ENCODE data around the gene ANKHD1.
"Not testable (repeated sequence)": the region's sequence is repeated elsewhere in the genome, so short reads cannot be mapped to it uniquely, and the experiment has no call there.

Gene ANKHD1

DNA sequence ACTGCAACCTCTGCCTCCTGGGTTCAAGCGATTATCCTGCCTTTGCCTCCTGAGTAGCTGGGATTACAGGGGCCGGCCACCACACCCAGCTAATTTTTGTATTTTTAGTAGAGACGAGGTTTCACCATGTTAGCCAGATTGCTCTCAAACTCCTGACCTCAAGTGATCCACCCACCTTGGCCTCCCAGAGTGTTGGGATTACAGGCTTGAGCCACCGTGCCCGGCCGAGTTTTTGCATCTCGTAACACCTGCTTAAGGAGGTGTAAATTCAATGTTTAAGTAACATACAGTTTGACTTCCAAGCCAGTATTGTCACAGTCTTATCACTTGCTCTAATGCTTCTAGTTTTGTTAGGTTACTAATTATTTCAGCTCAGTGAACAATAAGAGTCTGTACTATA is 19.7 kb downstream of the ANKHD1 start:
- CTCF ChIA-PET, result interaction anchor here (1.0 to 1.9 kb wide), 3 partner anchors 9 to 20 kb away, joined by 3 to 6 read pairs (median 4); partner anchors contain the start of gene ANKHD1
- H3K9me3 ChIP-seq (ENCODE audit: control extremely low read depth in 1 of 5, control insufficient read depth in 4 of 5, insufficient read depth in 2 of 5, low read depth in 1 of 5, low read length in 4 of 5); DNase-seq; H3K27ac ChIP-seq (ENCODE audit: insufficient read depth in 1 of 2, low read depth in 1 of 2, low read length in 2 of 2, poor library complexity in 1 of 2, severe bottlenecking in 2 of 2); POLR2A ChIA-PET; H3K36me3 ChIP-seq (ENCODE audit: control insufficient read depth in 4 of 4, insufficient read depth in 4 of 4, low read length in 3 of 4); H3K27me3 ChIP-seq (replicated peaks in 2 of 5; ENCODE audit: control insufficient read depth in 4 of 5, insufficient read depth in 5 of 5, low read length in 4 of 5); H3K4me3 ChIP-seq (ENCODE audit: control insufficient read depth in 1 of 7, extremely low read depth in 1 of 7, insufficient read depth in 4 of 7, low read depth in 2 of 7, low read length in 6 of 7): not testable (repeated sequence)
- peaks cover 0 to 12% (median 5%) of the 10 kb centered on the region in 4 experiments for H3K4me1 ChIP-seq (ENCODE audit: control extremely low read depth in 1 of 4, control insufficient read depth in 4 of 4, insufficient read depth in 4 of 4, low read length in 3 of 4)
- WGBS (ENCODE audit: insufficient coverage), result 100% methylated on average over 3 of the region's 7 CpGs

DNA sequence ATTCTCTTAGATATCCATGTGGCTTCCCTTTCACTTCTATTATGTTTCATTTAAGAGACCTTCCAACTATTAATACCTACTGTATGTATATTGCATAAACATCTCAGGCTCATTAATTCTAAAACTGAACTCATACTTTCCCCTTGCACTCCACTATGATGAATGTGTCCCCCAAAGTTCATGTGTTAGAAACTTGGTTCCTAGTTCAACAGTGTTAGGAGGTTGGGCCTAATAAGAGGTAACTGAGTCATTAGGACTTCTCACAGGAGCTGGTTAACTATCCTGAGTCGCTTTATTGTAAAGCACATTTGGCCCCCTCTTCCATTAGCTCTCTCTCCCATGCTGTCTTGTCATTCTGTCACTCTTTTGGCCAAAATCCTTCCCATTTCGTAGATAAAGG is 22.0 kb downstream of the ANKHD1 start:
- CTCF ChIA-PET, result interaction anchor here (0.7 to 1.0 kb wide), 2 partner anchors 16 to 124 kb away, joined by 3 read pairs; partner anchors contain the start of gene EIF4EBP3
- DNase-seq, result no peak
- 94% methylated on average over 2 of the region's 2 CpGs for WGBS (ENCODE audit: insufficient coverage)
- Histone ChIP-seq H3K27me3 (replicated peaks in 2 of 5; ENCODE audit: control insufficient read depth in 4 of 5, insufficient read depth in 5 of 5, low read length in 4 of 5) (no peaks in the 10 kb centered on the region), H3K9me3 (ENCODE audit: control extremely low read depth in 1 of 5, control insufficient read depth in 4 of 5, insufficient read depth in 2 of 5, low read depth in 1 of 5, low read length in 4 of 5) (no peaks in the 10 kb centered on the region), H3K4me3 (ENCODE audit: control insufficient read depth in 1 of 7, extremely low read depth in 1 of 7, insufficient read depth in 4 of 7, low read depth in 2 of 7, low read length in 6 of 7) (no peak overlapping the region), H3K4me1 (ENCODE audit: control extremely low read depth in 1 of 4, control insufficient read depth in 4 of 4, insufficient read depth in 4 of 4, low read length in 3 of 4) (peaks cover 0 to 12% (median 5%) of the 10 kb centered on the region in 4 experiments), H3K36me3 (ENCODE audit: control insufficient read depth in 4 of 4, insufficient read depth in 4 of 4, low read length in 3 of 4) (peaks cover 0 to 4% (median 2%) of the 10 kb centered on the region in 4 experiments), H3K27ac (ENCODE audit: insufficient read depth in 1 of 2, low read depth in 1 of 2, low read length in 2 of 2, poor library complexity in 1 of 2, severe bottlenecking in 2 of 2) (no peak overlapping the region)
- POLR2A ChIA-PET, result no interaction called here

DNA sequence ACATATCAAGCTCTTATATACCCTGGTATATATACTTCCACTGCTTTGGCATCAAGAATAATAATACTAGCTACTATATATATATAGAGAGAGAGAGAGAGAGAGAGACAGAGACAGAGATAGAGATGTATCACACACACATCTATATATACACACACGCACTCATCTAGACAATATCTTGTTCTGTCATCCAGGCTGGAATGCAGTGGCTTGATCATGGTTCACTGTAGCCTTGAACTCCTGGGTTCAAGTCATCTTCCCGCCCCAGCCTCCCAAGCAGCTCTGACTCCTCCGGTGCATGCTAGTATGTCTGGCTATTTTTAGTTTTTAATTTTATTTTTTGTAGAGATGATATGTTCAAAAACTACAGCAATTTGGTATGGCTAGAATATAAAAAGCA is 22.5 kb downstream of the ANKHD1 start:
- POLR2A ChIA-PET, result no interaction called here
- no peak for DNase-seq
- Histone ChIP-seq H3K4me3 (ENCODE audit: control insufficient read depth in 1 of 7, extremely low read depth in 1 of 7, insufficient read depth in 4 of 7, low read depth in 2 of 7, low read length in 6 of 7) (no peak overlapping the region), H3K9me3 (ENCODE audit: control extremely low read depth in 1 of 5, control insufficient read depth in 4 of 5, insufficient read depth in 2 of 5, low read depth in 1 of 5, low read length in 4 of 5) (no peaks in the 10 kb centered on the region), H3K27ac (ENCODE audit: insufficient read depth in 1 of 2, low read depth in 1 of 2, low read length in 2 of 2, poor library complexity in 1 of 2, severe bottlenecking in 2 of 2) (no peak overlapping the region), H3K36me3 (ENCODE audit: control insufficient read depth in 4 of 4, insufficient read depth in 4 of 4, low read length in 3 of 4) (peaks cover 0 to 4% (median 2%) of the 10 kb centered on the region in 4 experiments), H3K4me1 (ENCODE audit: control extremely low read depth in 1 of 4, control insufficient read depth in 4 of 4, insufficient read depth in 4 of 4, low read length in 3 of 4) (peaks cover 0 to 12% (median 5%) of the 10 kb centered on the region in 4 experiments), H3K27me3 (replicated peaks in 2 of 5; ENCODE audit: control insufficient read depth in 4 of 5, insufficient read depth in 5 of 5, low read length in 4 of 5) (no peaks in the 10 kb centered on the region)
- WGBS (ENCODE audit: insufficient coverage), result 60% methylated on average over 1 of the region's 3 CpGs
- CTCF ChIA-PET, result interaction anchor here (0.7 to 1.5 kb wide), 5 partner anchors 9 to 124 kb away, joined by 3 to 5 read pairs (median 3); partner anchors contain the start of gene EIF4EBP3

DNA sequence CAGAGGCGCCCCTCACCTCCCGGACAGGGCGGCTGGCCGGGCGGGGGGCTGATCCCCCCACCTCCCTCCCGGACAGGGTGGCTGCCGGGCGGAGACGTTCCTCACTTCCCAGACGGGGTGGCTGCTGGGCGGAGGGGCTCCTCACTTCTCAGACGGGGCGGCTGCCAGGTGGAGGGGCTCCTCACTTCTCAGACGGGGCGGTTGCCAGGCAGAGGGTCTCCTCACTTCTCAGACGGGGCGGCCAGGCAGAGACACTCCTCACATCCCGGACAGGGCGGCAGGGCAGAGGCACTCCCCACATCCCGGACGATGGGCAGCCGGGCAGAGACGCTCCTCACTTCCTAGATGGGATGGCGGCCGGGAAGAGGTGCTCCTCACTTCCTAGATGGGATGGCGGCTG is 26.1 kb downstream of the ANKHD1 start:
- POLR2A ChIA-PET; H3K4me1 ChIP-seq (ENCODE audit: control extremely low read depth in 1 of 4, control insufficient read depth in 4 of 4, insufficient read depth in 4 of 4, low read length in 3 of 4); DNase-seq; H3K36me3 ChIP-seq (ENCODE audit: control insufficient read depth in 4 of 4, insufficient read depth in 4 of 4, low read length in 3 of 4); H3K9me3 ChIP-seq (ENCODE audit: control extremely low read depth in 1 of 5, control insufficient read depth in 4 of 5, insufficient read depth in 2 of 5, low read depth in 1 of 5, low read length in 4 of 5); H3K4me3 ChIP-seq (ENCODE audit: control insufficient read depth in 1 of 7, extremely low read depth in 1 of 7, insufficient read depth in 4 of 7, low read depth in 2 of 7, low read length in 6 of 7); CTCF ChIA-PET; H3K27me3 ChIP-seq (replicated peaks in 2 of 5; ENCODE audit: control insufficient read depth in 4 of 5, insufficient read depth in 5 of 5, low read length in 4 of 5); H3K27ac ChIP-seq (ENCODE audit: insufficient read depth in 1 of 2, low read depth in 1 of 2, low read length in 2 of 2, poor library complexity in 1 of 2, severe bottlenecking in 2 of 2): not testable (repeated sequence)
- WGBS (ENCODE audit: insufficient coverage), result no CpG with 5 or more reads among the region's 26 CpGs

DNA sequence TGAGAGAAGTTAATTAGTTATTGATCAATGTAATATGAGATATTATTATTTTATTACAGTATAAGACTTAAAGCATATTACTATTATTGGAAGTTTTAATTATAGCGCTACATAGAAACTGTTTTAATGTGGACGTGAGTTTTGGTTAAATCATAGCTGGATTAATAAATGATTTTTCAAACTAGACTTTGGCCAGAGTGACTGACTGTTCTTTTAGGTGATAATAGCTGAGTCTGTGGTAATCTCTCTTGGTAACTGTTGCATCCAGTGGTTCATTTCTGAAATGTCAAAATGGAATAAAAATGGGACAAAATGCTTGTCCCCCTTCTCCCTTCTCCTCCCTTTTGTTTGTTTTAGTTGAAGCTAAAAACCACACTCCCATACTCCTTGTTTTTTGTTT is 28.1 kb downstream of the ANKHD1 start:
- WGBS (ENCODE audit: insufficient coverage), result 100% methylated on average over 2 of the region's 2 CpGs
- Histone ChIP-seq H3K27ac (ENCODE audit: insufficient read depth in 1 of 2, low read depth in 1 of 2, low read length in 2 of 2, poor library complexity in 1 of 2, severe bottlenecking in 2 of 2) (no peak overlapping the region), H3K9me3 (ENCODE audit: control extremely low read depth in 1 of 5, control insufficient read depth in 4 of 5, insufficient read depth in 2 of 5, low read depth in 1 of 5, low read length in 4 of 5) (no peaks in the 10 kb centered on the region), H3K27me3 (replicated peaks in 2 of 5; ENCODE audit: control insufficient read depth in 4 of 5, insufficient read depth in 5 of 5, low read length in 4 of 5) (no peaks in the 10 kb centered on the region), H3K4me3 (ENCODE audit: control insufficient read depth in 1 of 7, extremely low read depth in 1 of 7, insufficient read depth in 4 of 7, low read depth in 2 of 7, low read length in 6 of 7) (no peak overlapping the region), H3K4me1 (ENCODE audit: control extremely low read depth in 1 of 4, control insufficient read depth in 4 of 4, insufficient read depth in 4 of 4, low read length in 3 of 4) (no peaks in the 10 kb centered on the region), H3K36me3 (ENCODE audit: control insufficient read depth in 4 of 4, insufficient read depth in 4 of 4, low read length in 3 of 4) (peaks cover 2 to 4% (median 3%) of the 10 kb centered on the region in 4 experiments)
- CTCF ChIA-PET, result interaction anchor here (1.3 to 1.5 kb wide), 3 partner anchors 9 to 11 kb away, joined by 4 to 6 read pairs (median 4); no protein-coding TSS in a partner anchor
- POLR2A ChIA-PET, result interaction anchor here (0.6 kb wide), 2 partner anchors 27 to 37 kb away, joined by 3 read pairs; no protein-coding TSS in a partner anchor
- DNase-seq, result no peak

DNA sequence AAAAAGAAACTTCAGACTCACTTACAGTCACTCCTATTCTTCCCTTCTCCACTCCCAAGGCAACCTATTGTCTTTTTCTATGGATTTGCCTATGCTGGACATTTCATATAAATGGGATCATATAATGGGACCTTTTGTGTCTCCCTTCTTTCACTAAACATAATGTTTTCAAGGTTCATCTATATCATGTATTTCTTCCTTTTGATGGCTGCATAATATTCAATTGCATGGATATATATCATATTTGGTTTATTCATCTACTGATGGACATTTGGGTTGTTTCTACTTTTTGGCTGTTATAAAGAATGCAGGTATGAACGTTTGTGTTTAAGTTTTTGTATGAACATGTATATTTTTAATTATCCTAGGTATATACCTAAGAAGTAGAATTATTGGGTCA is 30.6 kb downstream of the ANKHD1 start:
- peaks cover 0 to 13% (median 5%) of the 10 kb centered on the region in 4 experiments for H3K36me3 ChIP-seq (ENCODE audit: control insufficient read depth in 4 of 4, insufficient read depth in 4 of 4, low read length in 3 of 4)
- no peaks in the 10 kb centered on the region for H3K4me1 ChIP-seq (ENCODE audit: control extremely low read depth in 1 of 4, control insufficient read depth in 4 of 4, insufficient read depth in 4 of 4, low read length in 3 of 4)
- CTCF ChIA-PET, result no interaction called here
- POLR2A ChIA-PET, result no interaction called here
- no peaks in the 10 kb centered on the region for H3K27me3 ChIP-seq (replicated peaks in 2 of 5; ENCODE audit: control insufficient read depth in 4 of 5, insufficient read depth in 5 of 5, low read length in 4 of 5)
- no peak overlapping the region for H3K27ac ChIP-seq (ENCODE audit: insufficient read depth in 1 of 2, low read depth in 1 of 2, low read length in 2 of 2, poor library complexity in 1 of 2, severe bottlenecking in 2 of 2)
- WGBS (ENCODE audit: insufficient coverage), result no CpG with 5 or more reads among the region's 1 CpG
- no peak overlapping the region for H3K4me3 ChIP-seq (ENCODE audit: control insufficient read depth in 1 of 7, extremely low read depth in 1 of 7, insufficient read depth in 4 of 7, low read depth in 2 of 7, low read length in 6 of 7)
- no peaks in the 10 kb centered on the region for H3K9me3 ChIP-seq (ENCODE audit: control extremely low read depth in 1 of 5, control insufficient read depth in 4 of 5, insufficient read depth in 2 of 5, low read depth in 1 of 5, low read length in 4 of 5)
- DNase-seq, result no peak

DNA sequence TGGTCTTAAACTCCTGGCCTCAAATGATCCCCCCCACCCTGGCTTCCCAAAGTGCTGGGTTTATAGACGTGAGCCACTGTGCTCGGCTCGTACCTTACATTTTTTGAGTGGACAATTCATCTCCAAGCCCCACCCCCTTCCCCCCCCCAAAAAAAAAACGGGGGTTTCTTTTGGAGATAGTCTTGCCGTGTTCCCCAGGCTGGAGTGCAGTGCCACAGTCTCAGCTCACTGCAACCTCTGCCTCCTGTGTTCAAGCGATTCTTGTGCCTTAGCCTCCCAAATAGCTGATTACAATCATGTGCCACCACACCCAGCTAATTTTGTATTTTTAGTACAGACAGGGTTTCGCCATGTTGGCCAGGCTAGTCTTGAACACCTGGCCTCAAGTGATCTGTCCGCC is 31.3 kb downstream of the ANKHD1 start:
- Histone ChIP-seq H3K27ac (ENCODE audit: insufficient read depth in 1 of 2, low read depth in 1 of 2, low read length in 2 of 2, poor library complexity in 1 of 2, severe bottlenecking in 2 of 2) (no peak overlapping the region), H3K4me1 (ENCODE audit: control extremely low read depth in 1 of 4, control insufficient read depth in 4 of 4, insufficient read depth in 4 of 4, low read length in 3 of 4) (no peaks in the 10 kb centered on the region), H3K4me3 (ENCODE audit: control insufficient read depth in 1 of 7, extremely low read depth in 1 of 7, insufficient read depth in 4 of 7, low read depth in 2 of 7, low read length in 6 of 7) (no peak overlapping the region), H3K27me3 (replicated peaks in 2 of 5; ENCODE audit: control insufficient read depth in 4 of 5, insufficient read depth in 5 of 5, low read length in 4 of 5) (no peaks in the 10 kb centered on the region), H3K36me3 (ENCODE audit: control insufficient read depth in 4 of 4, insufficient read depth in 4 of 4, low read length in 3 of 4) (peaks cover under 1 to 15% (median 7%) of the 10 kb centered on the region in 4 experiments), H3K9me3 (ENCODE audit: control extremely low read depth in 1 of 5, control insufficient read depth in 4 of 5, insufficient read depth in 2 of 5, low read depth in 1 of 5, low read length in 4 of 5) (no peaks in the 10 kb centered on the region)
- CTCF ChIA-PET, result interaction anchor here (0.7 kb wide), 1 partner anchor 8 kb away, joined by 3 read pairs; no protein-coding TSS in a partner anchor
- POLR2A ChIA-PET, result no interaction called here
- WGBS (ENCODE audit: insufficient coverage), result 86% methylated on average over 5 of the region's 8 CpGs
- DNase-seq, result no peak
